ENCODE results near the gene CAB39.
A peak's percentile ranks its signal among the peaks of the same experiment; 100 is the strongest.

The CAB39 gene

GRCh38 chr2:230751062-230751461 lies 38.4 kb downstream of the CAB39 start:
- no peak for TF ChIP-seq JUND (IDR thresholded peaks at IDR 0.05; ENCODE audit: low read depth)
- in situ Hi-C loops (cut with HindIII; ENCODE audit: low pct_unique_long_range_greater_than_20kb, low sequenced_read_pairs) = no loop called here
- DNase-seq (ENCODE audit: low read depth in 1 of 2, low spot score in 1 of 2) = no peak

DNA sequence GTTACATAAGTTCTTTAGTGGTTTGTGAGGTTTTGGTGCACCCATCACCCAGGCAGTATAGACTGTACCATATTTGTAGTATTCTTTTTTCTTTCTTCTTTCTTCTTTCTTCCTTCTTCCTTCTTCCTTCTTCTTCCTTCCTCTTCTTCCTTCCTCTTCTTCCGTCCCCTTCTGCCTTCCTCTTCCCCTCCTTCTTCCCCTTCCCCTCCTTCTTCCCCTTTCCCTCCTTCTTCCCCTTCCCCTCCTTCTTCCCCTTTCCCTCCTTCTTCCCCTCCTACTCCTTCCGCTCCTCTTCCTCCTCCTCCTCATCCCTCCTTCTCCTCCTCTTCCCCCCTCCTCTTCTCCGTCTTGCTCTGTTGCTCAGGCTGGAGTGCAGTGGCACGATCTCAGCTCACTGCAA lies 41.6 kb downstream of the CAB39 start:
- in situ Hi-C loops (cut with HindIII; ENCODE audit: low pct_unique_long_range_greater_than_20kb, low sequenced_read_pairs) = no loop called here
- no peak for TF ChIP-seq JUND (IDR thresholded peaks at IDR 0.05; ENCODE audit: low read depth)
- DNase-seq (ENCODE audit: low read depth in 1 of 2, low spot score in 1 of 2) = no peak

DNA sequence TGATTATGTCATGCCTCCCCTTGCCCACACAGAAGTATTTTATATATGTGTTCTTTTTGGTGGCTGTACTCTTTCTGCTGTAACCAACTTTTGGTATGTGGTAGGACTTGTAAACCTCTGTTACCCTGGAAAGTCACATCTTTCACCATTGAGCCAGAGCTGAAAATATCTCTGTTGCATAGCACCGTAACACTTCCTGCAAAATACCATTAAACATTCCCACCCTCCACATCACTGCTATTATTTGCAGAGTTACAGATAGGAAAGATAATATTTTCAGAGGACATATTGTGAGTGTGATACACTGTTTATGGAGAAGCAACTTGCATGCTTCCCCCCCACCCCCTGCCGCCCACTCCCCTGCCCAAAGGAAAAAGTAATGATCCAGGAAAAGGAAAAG lies 44.8 kb downstream of the CAB39 start:
- in situ Hi-C loops (cut with HindIII; ENCODE audit: low pct_unique_long_range_greater_than_20kb, low sequenced_read_pairs) = no loop called here
- no peak for DNase-seq (ENCODE audit: low read depth in 1 of 2, low spot score in 1 of 2)
- TF ChIP-seq JUND (IDR thresholded peaks at IDR 0.05; ENCODE audit: low read depth) = no peak

- no peak for TF ChIP-seq JUND (IDR thresholded peaks at IDR 0.05; ENCODE audit: low read depth)
- DNase-seq (ENCODE audit: low read depth in 1 of 2, low spot score in 1 of 2) = no peak
- in situ Hi-C loops (cut with HindIII; ENCODE audit: low pct_unique_long_range_greater_than_20kb, low sequenced_read_pairs) = no loop called here
Observed at GRCh38 chr2:230758566-230759480, 46.2 kb downstream of the CAB39 start.

GRCh38 chr2:230759481-230760167 lies 47.0 kb downstream of the CAB39 start:
- no peak for DNase-seq (ENCODE audit: low read depth in 1 of 2, low spot score in 1 of 2)
- in situ Hi-C loops (cut with HindIII; ENCODE audit: low pct_unique_long_range_greater_than_20kb, low sequenced_read_pairs) = no loop called here
- TF ChIP-seq JUND (IDR thresholded peaks at IDR 0.05; ENCODE audit: low read depth) = no peak

DNA sequence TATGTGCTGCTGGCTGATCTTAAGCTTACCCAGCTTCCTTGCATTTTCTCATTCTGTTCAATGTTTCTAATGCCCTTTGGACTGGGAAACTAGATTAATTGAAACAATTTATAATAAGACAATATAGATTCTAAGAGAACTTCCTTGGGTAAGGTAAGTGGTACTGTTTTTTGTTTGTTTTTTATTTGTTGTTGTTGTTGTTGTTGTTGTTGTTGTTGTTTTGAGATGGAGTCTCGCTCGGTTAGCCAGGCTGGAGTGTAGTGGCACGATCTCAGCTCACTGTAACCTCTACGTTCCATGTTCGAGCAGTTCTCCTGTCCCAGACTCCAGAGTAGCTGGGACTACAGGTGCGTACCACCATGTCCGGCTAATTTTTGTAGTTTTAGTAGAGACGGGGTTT lies 49.1 kb downstream of the CAB39 start:
- in situ Hi-C loops (cut with HindIII; ENCODE audit: low pct_unique_long_range_greater_than_20kb, low sequenced_read_pairs) = no loop called here

DNA sequence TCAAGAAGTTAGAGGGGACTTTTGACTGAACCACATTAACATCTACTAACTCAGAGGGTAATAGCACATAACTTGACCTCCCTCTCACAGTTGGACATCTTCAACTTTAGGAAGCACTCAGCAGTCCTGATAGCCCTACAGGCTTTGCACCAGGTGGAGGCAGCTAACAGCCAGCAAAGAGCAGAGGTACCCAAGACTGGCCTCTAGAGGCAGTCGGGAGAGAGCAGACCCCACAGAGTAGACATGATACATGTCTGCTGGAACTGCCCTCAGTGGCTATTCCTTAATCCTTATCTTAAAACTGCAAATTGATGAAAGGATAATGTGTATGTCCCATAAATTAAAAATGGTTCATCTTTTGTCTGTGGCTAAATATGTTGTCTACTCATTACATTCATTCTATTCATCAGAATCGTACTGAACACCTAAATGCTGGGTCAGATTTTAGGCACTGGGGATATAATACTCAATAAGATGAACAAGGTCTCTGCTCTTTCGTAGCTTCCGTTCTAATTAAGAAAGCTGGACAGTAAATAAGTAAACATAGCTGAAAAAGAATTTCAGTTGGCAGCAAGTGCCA lies 49.8 kb downstream of the CAB39 start:
- in situ Hi-C loops (cut with HindIII; ENCODE audit: low pct_unique_long_range_greater_than_20kb, low sequenced_read_pairs) = no loop called here
- peak in 1 of 2 experiments; percentile 31 for DNase-seq (ENCODE audit: low read depth in 1 of 2, low spot score in 1 of 2)
- no peak for TF ChIP-seq JUND (IDR thresholded peaks at IDR 0.05; ENCODE audit: low read depth)

More for the DNA sequence above, 49.1 kb downstream of the CAB39 start:
- DNase-seq (ENCODE audit: low read depth in 1 of 2, low spot score in 1 of 2) = no peak
- no peak for TF ChIP-seq JUND (IDR thresholded peaks at IDR 0.05; ENCODE audit: low read depth)

GRCh38 chr2:230764346-230764745 lies 51.7 kb downstream of the CAB39 start:
- in situ Hi-C loops (cut with HindIII; ENCODE audit: low pct_unique_long_range_greater_than_20kb, low sequenced_read_pairs) = no loop called here
- DNase-seq (ENCODE audit: low read depth in 1 of 2, low spot score in 1 of 2) = no peak
- TF ChIP-seq JUND (IDR thresholded peaks at IDR 0.05; ENCODE audit: low read depth) = no peak

DNA sequence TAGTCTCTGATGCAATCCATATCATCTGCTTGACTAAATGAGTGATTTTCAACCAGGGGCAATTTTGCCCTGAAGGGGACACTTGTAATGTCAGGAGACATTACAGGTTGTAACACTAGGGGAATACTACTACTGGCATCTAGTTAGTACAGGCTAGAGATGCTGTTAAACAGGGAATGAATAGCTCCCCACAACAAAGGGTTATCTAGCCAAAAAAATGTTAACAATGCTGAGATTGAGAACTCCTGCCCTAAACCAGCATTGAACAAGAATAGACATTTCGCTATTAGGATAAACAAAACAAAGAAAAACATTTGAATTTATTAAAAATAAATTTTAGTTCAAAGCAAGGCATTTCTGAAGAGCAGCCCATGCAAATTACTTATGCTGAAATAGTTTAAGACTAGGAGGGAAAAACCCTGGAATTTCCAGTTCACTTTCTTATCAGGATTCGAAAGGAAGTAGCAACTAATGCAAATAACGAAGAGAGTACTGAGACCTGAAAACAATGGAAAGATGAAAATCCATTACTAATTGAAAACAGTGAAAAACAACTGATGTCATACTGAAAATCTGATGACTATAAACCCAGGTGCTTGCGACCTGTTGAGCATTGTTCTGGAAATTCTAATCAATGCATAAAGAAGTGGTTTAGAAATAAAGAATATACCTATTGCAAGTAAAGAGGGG lies 53.1 kb downstream of the CAB39 start:
- in situ Hi-C loops (cut with HindIII; ENCODE audit: low pct_unique_long_range_greater_than_20kb, low sequenced_read_pairs) = no loop called here
- no peak for TF ChIP-seq JUND (IDR thresholded peaks at IDR 0.05; ENCODE audit: low read depth)

DNA sequence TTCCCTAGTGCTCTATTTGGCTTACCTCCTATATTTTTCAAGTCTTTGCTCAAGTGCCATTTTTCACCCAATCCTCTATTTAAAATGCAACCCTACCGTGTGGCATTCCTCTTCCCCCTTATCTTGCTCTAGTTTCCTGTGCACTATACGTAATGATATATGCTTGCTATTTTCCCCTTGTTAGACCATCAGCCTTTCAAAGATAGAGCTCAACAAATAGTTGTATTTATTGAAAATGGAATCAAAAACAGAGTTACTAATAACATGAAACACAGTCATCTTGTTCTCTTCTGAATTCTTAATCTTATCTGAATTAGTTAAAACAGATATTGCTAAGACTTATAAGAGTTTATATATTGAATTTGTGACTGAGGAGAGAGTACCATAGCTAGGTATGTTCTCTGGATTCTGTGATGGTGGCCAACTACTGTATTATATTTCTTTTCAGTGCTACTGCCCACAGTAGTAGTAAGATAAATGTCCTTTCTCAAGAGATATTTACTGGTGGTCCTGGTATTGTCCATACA lies 55.3 kb downstream of the CAB39 start:
- no peak for TF ChIP-seq JUND (IDR thresholded peaks at IDR 0.05; ENCODE audit: low read depth)
- no peak for DNase-seq (ENCODE audit: low read depth in 1 of 2, low spot score in 1 of 2)
- in situ Hi-C loops (cut with HindIII; ENCODE audit: low pct_unique_long_range_greater_than_20kb, low sequenced_read_pairs) = no loop called here

More for the DNA sequence above, 53.1 kb downstream of the CAB39 start:
- DNase-seq (ENCODE audit: low read depth in 1 of 2, low spot score in 1 of 2) = no peak

DNA sequence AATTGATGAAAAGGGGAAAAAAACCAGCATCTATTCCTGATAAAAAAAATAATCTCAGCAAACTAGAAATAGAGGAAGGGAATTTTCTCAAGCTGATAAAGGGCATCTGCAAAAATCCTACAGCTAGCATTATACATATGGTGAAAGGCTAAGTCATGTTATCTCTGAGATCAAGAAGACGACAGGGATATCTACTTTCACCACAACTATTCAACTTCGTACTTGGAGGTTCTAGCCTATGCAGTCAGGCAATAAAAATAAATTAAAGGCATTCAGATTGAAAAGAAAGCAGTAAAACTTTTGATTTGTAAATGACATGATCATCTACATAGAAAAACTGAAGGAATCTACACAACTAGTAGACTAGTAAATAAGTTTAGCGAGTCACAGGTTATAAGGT lies 58.2 kb downstream of the CAB39 start:
- in situ Hi-C loops (cut with HindIII; ENCODE audit: low pct_unique_long_range_greater_than_20kb, low sequenced_read_pairs) = no loop called here
- no peak for TF ChIP-seq JUND (IDR thresholded peaks at IDR 0.05; ENCODE audit: low read depth)
- no peak for DNase-seq (ENCODE audit: low read depth in 1 of 2, low spot score in 1 of 2)

DNA sequence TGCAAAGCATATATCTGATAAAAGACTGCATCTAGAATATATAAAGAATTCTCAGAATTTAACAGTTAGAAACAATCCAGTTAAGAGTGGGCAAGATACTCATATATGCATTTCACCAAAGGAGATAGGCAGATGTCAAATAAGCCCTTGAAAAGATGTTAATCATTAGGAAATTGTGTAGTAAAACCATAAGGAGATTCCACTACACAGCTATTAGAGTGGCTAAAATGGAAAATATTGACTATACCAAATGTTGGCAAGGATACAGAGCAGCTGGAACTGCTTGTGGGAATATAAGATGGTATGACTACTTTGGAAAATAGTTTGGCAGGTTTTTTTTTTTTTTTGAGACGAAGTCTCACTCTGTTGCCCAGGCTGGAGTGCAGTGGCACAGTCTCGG lies 59.5 kb downstream of the CAB39 start:
- in situ Hi-C loops (cut with HindIII; ENCODE audit: low pct_unique_long_range_greater_than_20kb, low sequenced_read_pairs) = no loop called here
- no peak for TF ChIP-seq JUND (IDR thresholded peaks at IDR 0.05; ENCODE audit: low read depth)
- no peak for DNase-seq (ENCODE audit: low read depth in 1 of 2, low spot score in 1 of 2)

Data from T47D (cell line).